Measurements from ENCODE around the gene PPIL1.
A peak's percentile ranks its signal among the peaks of the same experiment; 100 is the strongest.

The PPIL1 gene

DNA sequence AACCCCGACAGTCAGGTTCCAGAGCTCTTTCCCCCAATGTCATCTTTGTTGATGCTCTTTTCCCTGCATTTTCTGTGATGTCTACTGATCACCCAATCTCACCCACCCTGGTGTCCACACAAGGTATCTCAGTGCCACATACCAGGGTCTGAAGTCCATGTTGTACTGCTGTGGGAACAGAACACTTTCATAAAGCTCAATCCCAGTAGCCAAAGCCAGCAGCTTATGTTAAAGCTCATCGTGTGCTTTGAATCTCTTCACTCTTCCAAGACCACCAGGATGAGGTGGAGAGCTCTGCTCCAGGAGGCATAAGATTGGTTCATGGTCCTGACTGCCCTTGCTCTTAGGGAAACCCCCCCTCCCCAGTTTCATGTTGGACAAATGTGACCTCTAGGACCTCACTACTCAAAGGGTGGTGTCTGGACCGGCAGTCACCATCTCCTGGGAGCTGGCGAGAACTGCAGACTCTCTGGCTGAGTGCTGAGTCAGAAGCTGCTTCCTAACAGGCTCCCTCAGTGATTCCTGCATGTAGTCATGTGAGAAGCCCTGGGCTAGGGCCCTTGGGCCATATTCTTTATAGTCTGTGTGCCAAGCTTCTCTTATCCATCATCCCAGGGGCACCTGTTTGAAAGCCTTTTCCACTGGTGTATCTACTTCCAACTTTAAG lies 22.0 kb downstream of the PPIL1 start:
- TF ChIP-seq SIN3A (IDR thresholded peaks at IDR 0.05; ENCODE audit: borderline replicate concordance, insufficient read depth, low read length) (no peak), FOXP2 (optimal IDR thresholded peaks at IDR 0.05; ENCODE audit: borderline replicate concordance, extremely low read depth, extremely low read length, insufficient read depth) (no peak), POLR2AphosphoS5 (IDR thresholded peaks at IDR 0.05; ENCODE audit: low read depth, low read length) (no peak), TAF1 (IDR thresholded peaks at IDR 0.05; ENCODE audit: borderline replicate concordance, insufficient read depth, low read length) (no peak)
- TF ChIP-seq, protein P1, sequence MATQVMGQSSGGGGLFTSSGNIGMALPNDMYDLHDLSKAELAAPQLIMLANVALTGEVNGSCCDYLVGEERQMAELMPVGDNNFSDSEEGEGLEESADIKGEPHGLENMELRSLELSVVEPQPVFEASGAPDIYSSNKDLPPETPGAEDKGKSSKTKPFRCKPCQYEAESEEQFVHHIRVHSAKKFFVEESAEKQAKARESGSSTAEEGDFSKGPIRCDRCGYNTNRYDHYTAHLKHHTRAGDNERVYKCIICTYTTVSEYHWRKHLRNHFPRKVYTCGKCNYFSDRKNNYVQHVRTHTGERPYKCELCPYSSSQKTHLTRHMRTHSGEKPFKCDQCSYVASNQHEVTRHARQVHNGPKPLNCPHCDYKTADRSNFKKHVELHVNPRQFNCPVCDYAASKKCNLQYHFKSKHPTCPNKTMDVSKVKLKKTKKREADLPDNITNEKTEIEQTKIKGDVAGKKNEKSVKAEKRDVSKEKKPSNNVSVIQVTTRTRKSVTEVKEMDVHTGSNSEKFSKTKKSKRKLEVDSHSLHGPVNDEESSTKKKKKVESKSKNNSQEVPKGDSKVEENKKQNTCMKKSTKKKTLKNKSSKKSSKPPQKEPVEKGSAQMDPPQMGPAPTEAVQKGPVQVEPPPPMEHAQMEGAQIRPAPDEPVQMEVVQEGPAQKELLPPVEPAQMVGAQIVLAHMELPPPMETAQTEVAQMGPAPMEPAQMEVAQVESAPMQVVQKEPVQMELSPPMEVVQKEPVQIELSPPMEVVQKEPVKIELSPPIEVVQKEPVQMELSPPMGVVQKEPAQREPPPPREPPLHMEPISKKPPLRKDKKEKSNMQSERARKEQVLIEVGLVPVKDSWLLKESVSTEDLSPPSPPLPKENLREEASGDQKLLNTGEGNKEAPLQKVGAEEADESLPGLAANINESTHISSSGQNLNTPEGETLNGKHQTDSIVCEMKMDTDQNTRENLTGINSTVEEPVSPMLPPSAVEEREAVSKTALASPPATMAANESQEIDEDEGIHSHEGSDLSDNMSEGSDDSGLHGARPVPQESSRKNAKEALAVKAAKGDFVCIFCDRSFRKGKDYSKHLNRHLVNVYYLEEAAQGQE (IDR thresholded peaks at IDR 0.05; ENCODE audit: insufficient read depth in 1 of 2, low read depth in 2 of 2, low read length in 2 of 2): no peak

- TF ChIP-seq POLR2AphosphoS5 (IDR thresholded peaks at IDR 0.05; ENCODE audit: low read depth, low read length) (no peak), SIN3A (IDR thresholded peaks at IDR 0.05; ENCODE audit: borderline replicate concordance, insufficient read depth, low read length) (no peak), FOXP2 (optimal IDR thresholded peaks at IDR 0.05; ENCODE audit: borderline replicate concordance, extremely low read depth, extremely low read length, insufficient read depth) (no peak), TAF1 (IDR thresholded peaks at IDR 0.05; ENCODE audit: borderline replicate concordance, insufficient read depth, low read length) (no peak)
- TF ChIP-seq, protein P1 (IDR thresholded peaks at IDR 0.05; ENCODE audit: insufficient read depth in 1 of 2, low read depth in 2 of 2, low read length in 2 of 2): no peak
Measured at GRCh38 chr6:36851626-36852025, 23.0 kb downstream of the PPIL1 start.

GRCh38 chr6:36851149-36851614 lies 23.4 kb downstream of the PPIL1 start:
- no peak for TF ChIP-seq FOXP2 (optimal IDR thresholded peaks at IDR 0.05; ENCODE audit: borderline replicate concordance, extremely low read depth, extremely low read length, insufficient read depth)
- TF ChIP-seq SIN3A (IDR thresholded peaks at IDR 0.05; ENCODE audit: borderline replicate concordance, insufficient read depth, low read length): no peak
- TF ChIP-seq, protein P1 (IDR thresholded peaks at IDR 0.05; ENCODE audit: insufficient read depth in 1 of 2, low read depth in 2 of 2, low read length in 2 of 2): no peak
- TF ChIP-seq TAF1 (IDR thresholded peaks at IDR 0.05; ENCODE audit: borderline replicate concordance, insufficient read depth, low read length): peak; percentile 21; the same call in 1 of the 2 replicates
- TF ChIP-seq POLR2AphosphoS5 (IDR thresholded peaks at IDR 0.05; ENCODE audit: low read depth, low read length): no peak

- no peak for TF ChIP-seq POLR2AphosphoS5 (IDR thresholded peaks at IDR 0.05; ENCODE audit: low read depth, low read length)
- TF ChIP-seq, protein P1 (IDR thresholded peaks at IDR 0.05; ENCODE audit: insufficient read depth in 1 of 2, low read depth in 2 of 2, low read length in 2 of 2): no peak
Measured at GRCh38 chr6:36850021-36850420, 24.6 kb downstream of the PPIL1 start.

Data from PFSK-1 (cell line).